Activated T-helper 1 cell treated with anti-CD3 and anti-CD28 coated beads, Interleukin-12 subunit alpha, Interleukin-12 subunit beta, Interleukin-2, Interleukin-4 antibody, amounts not matched to agents 30 ng/mL and 10 ng/mL and 1 ng/mL, durations not matched to agents 14 hours and 24 hours and 36 hours (primary cell): Measurements from ENCODE around the gene CCDC187. TPM values are rescaled to one million over a fixed set of nuclear protein-coding genes. Genes with fewer than 3 reads are reported as not detected.

ENCODE experiments used
- DNase-seq: peaks from one replicate; pipeline ENCODE4 v3.0.0; 2021; ENCODE audit warnings: low spot score
- H3K27ac Mint-ChIP-seq: one replicate; pipeline ENCODE4 v1.8.0; 2021; ENCODE audit warnings: mild to moderate bottlenecking, mixed read lengths
- H3K27me3 Mint-ChIP-seq: one replicate; pipeline ENCODE4 v1.8.0; 2022; ENCODE audit warnings: mild to moderate bottlenecking, moderate library complexity, mixed read lengths; ENCODE audit not compliant: insufficient read depth
- H3K36me3 Mint-ChIP-seq: one replicate; pipeline ENCODE4 v1.8.0; 2021; ENCODE audit warnings: low read depth, mixed read lengths
- H3K4me1 Mint-ChIP-seq: one replicate; pipeline ENCODE4 v1.8.0; 2021; ENCODE audit warnings: low read depth, mixed read lengths
- H3K4me3 Mint-ChIP-seq: one replicate; pipeline ENCODE4 v1.8.0; 2021; ENCODE audit warnings: mild to moderate bottlenecking, moderate library complexity, mixed read lengths
- H3K9me3 Mint-ChIP-seq: one replicate; pipeline ENCODE4 v1.8.0; 2021; ENCODE audit warnings: mixed read lengths
- intact Hi-C: fragments of 100-400 bp; cut with micrococcal nuclease; formaldehyde crosslinking; loops from one replicate; pipeline ENCODE4 v1.15.1; 2024
- total RNA-seq: library from RNA; stranded (reverse); gene quantifications from 2 replicates; pipeline ENCODE4 v1.2.3, GENCODE V29; 2022

The CCDC187 gene
- total RNA-seq, 1 donor from 2014 or later: not detected

DNA sequence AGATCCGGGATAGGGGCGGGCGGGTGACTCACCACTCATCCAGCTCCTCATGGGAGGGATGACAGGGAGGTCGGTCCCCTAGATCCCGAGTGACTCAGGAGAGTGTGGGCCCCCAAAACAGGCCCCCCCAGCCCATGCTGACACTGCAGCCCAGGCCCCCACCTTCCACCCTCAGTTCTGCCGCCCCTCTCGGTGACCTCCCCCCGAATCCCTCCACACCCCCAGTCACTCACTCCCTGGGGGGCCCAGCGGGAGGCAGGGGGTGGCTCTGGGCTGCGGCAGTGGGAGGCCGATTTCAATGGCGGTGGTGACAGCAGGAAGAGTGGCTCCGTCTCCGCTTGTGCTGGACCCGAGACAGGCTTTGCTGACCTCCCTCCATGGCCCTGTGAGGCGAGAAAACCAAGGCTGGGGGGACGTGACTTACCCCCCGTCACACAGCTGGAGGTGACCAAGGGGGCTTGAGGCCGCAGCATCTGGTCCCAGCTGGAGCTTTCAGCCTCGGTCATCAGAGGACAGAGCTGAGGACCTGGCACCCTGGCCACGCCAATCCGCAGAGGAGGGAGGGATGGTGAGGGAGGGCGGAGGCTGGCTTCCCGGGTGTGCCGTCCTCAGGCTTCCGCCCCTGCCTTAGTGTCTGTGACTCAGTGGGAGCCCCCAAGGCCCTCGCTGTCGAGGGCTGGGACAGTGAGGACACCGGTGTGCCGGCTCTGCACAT, 32.4 kb upstream of the CCDC187 start:
- H3K27me3 Mint-ChIP-seq: no peaks in the 10 kb centered on the region
- no peaks in the 10 kb centered on the region for H3K9me3 Mint-ChIP-seq
- H3K36me3 Mint-ChIP-seq: no peaks in the 10 kb centered on the region
- H3K4me3 Mint-ChIP-seq: no peak overlapping the region
- no peak overlapping the region for H3K27ac Mint-ChIP-seq
- intact Hi-C loops: no loop called here
- DNase-seq: no peak
- H3K4me1 Mint-ChIP-seq: no peaks in the 10 kb centered on the region

GRCh38 chr9:136335296-136336155, 31.6 kb upstream of the CCDC187 start:
- no peaks in the 10 kb centered on the region for H3K9me3 Mint-ChIP-seq
- no peak for DNase-seq
- no peaks in the 10 kb centered on the region for H3K27me3 Mint-ChIP-seq
- no peaks in the 10 kb centered on the region for H3K4me1 Mint-ChIP-seq
- H3K36me3 Mint-ChIP-seq: no peaks in the 10 kb centered on the region
- intact Hi-C loops: no loop called here
- no peak overlapping the region for H3K27ac Mint-ChIP-seq
- H3K4me3 Mint-ChIP-seq: no peak overlapping the region

GRCh38 chr9:136334541-136334940, 30.6 kb upstream of the CCDC187 start:
- DNase-seq: no peak
- Mint-ChIP-seq H3K9me3 (no peaks in the 10 kb centered on the region), H3K27ac (no peak overlapping the region), H3K4me1 (no peaks in the 10 kb centered on the region), H3K27me3 (no peaks in the 10 kb centered on the region), H3K4me3 (no peak overlapping the region), H3K36me3 (no peaks in the 10 kb centered on the region)
- intact Hi-C loops: no loop called here

DNA sequence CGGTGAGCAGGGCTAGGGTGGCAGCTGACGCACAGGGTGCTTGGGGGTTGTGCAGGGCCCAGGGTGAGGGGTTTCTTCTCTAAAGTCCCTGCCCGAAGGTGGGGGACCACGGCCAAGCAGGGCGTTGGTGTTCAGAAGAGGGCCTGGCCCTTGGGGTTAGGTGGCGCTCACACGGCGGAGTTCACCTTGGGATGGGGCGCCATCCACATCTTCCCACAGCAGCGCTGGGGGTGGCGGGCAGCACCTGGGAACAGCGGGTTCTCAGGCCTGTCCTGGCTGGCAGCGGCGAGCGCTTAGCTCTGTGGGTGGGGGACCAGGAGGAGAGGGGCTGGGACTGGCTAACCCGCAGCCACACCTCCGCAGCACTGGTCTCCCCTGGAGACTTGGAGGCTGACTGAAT, 29.6 kb upstream of the CCDC187 start:
- DNase-seq: no peak
- Mint-ChIP-seq H3K9me3 (no peaks in the 10 kb centered on the region), H3K27me3 (no peaks in the 10 kb centered on the region), H3K4me3 (no peak overlapping the region), H3K36me3 (no peaks in the 10 kb centered on the region), H3K27ac (no peak overlapping the region), H3K4me1 (no peaks in the 10 kb centered on the region)
- intact Hi-C loops: no loop called here

GRCh38 chr9:136333045-136333444, 29.2 kb upstream of the CCDC187 start:
- no peaks in the 10 kb centered on the region for H3K27me3 Mint-ChIP-seq
- H3K9me3 Mint-ChIP-seq: no peaks in the 10 kb centered on the region
- intact Hi-C loops: no loop called here
- no peaks in the 10 kb centered on the region for H3K4me1 Mint-ChIP-seq
- no peak for DNase-seq
- H3K36me3 Mint-ChIP-seq: no peaks in the 10 kb centered on the region
- no peak overlapping the region for H3K27ac Mint-ChIP-seq
- no peak overlapping the region for H3K4me3 Mint-ChIP-seq

GRCh38 chr9:136332482-136332983, 28.6 kb upstream of the CCDC187 start:
- intact Hi-C loops: no loop called here
- H3K4me1 Mint-ChIP-seq: no peaks in the 10 kb centered on the region
- H3K9me3 Mint-ChIP-seq: no peaks in the 10 kb centered on the region
- H3K4me3 Mint-ChIP-seq: no peak overlapping the region
- no peaks in the 10 kb centered on the region for H3K36me3 Mint-ChIP-seq
- no peak for DNase-seq
- H3K27me3 Mint-ChIP-seq: no peaks in the 10 kb centered on the region
- no peak overlapping the region for H3K27ac Mint-ChIP-seq

- no peak overlapping the region for H3K27ac Mint-ChIP-seq
- H3K4me1 Mint-ChIP-seq: no peaks in the 10 kb centered on the region
- H3K36me3 Mint-ChIP-seq: no peaks in the 10 kb centered on the region
- H3K27me3 Mint-ChIP-seq: no peaks in the 10 kb centered on the region
- no peak overlapping the region for H3K4me3 Mint-ChIP-seq
- no peaks in the 10 kb centered on the region for H3K9me3 Mint-ChIP-seq
- intact Hi-C loops: no loop called here
- no peak for DNase-seq
Observed at GRCh38 chr9:136331556-136332481, 27.9 kb upstream of the CCDC187 start.

- Mint-ChIP-seq H3K4me3 (no peak overlapping the region), H3K9me3 (no peaks in the 10 kb centered on the region)
- intact Hi-C loops: no loop called here
Observed at GRCh38 chr9:136331030-136331429, 27.1 kb upstream of the CCDC187 start.

DNA sequence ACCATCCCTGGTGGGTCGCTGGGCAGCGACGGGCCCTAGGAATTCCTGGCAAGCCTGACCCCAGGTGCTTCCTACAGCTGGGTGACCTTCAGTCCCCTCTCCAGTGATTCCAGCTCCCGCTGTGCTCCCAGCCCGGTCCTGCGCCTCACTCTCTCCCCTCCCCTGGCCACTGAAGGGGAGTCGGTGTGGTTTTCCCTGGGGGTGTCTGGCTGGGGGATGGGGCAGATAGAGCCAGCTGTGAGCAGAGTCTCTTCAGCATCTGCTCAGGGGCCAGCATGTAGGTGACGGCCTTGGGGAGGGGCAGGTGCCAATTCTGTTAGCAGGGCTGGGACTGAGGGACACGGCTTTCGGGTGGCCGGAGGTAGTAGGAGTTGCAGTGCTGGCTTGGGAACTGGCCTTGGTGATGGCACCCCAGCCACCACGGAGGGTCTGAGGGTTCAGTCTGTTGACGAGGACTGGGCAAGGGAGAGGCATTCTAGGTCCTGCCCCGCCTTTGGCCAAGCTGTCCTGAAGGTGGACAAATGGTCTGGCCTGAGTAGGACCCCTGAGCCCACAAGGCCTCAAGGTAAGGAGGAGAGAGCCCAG, 26.6 kb upstream of the CCDC187 start:
- Mint-ChIP-seq H3K27me3 (no peaks in the 10 kb centered on the region), H3K27ac (no peak overlapping the region), H3K36me3 (no peaks in the 10 kb centered on the region), H3K4me1 (no peaks in the 10 kb centered on the region), H3K4me3 (no peak overlapping the region), H3K9me3 (no peaks in the 10 kb centered on the region)
- no peak for DNase-seq
- intact Hi-C loops: no loop called here

More at GRCh38 chr9:136331030-136331429, 27.1 kb upstream of the CCDC187 start:
- no peaks in the 10 kb centered on the region for H3K4me1 Mint-ChIP-seq
- no peak for DNase-seq
- no peaks in the 10 kb centered on the region for H3K36me3 Mint-ChIP-seq
- H3K27me3 Mint-ChIP-seq: no peaks in the 10 kb centered on the region
- H3K27ac Mint-ChIP-seq: no peak overlapping the region

- no peak for DNase-seq
- Mint-ChIP-seq H3K9me3 (no peaks in the 10 kb centered on the region), H3K4me1 (no peaks in the 10 kb centered on the region), H3K36me3 (no peaks in the 10 kb centered on the region), H3K4me3 (no peak overlapping the region), H3K27me3 (no peaks in the 10 kb centered on the region), H3K27ac (no peak overlapping the region)
- intact Hi-C loops: no loop called here
Observed at GRCh38 chr9:136329636-136330405, 25.9 kb upstream of the CCDC187 start.

DNA sequence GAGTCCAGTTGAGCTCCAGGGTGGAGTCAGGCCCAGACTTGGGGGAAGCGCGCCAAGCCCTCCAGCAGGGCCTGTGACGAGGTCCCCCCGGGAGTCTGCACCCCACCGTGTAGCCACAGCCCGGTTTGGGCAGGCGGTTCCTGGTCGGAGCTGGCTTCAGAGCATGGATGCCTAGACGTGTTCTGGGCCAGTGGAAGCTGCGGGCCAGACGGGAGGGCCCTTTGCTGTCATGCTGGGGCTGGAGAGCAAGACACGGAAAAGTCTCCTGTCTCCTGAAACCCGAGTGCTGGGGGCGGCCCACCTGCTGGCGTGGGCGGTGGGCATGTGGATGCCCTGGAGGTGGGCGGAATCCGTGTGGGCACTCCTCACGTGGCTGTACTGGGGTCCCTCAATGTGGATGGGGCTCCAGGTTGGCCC, 25.3 kb upstream of the CCDC187 start:
- H3K27me3 Mint-ChIP-seq: no peaks in the 10 kb centered on the region
- H3K4me1 Mint-ChIP-seq: no peaks in the 10 kb centered on the region
- no peak overlapping the region for H3K27ac Mint-ChIP-seq
- H3K4me3 Mint-ChIP-seq: peak overlapping the region; percentile 61
- H3K36me3 Mint-ChIP-seq: no peaks in the 10 kb centered on the region
- intact Hi-C loops: no loop called here
- no peak for DNase-seq
- no peaks in the 10 kb centered on the region for H3K9me3 Mint-ChIP-seq

GRCh38 chr9:136328622-136329041, 24.7 kb upstream of the CCDC187 start:
- peak overlapping the region; percentile 61 for H3K4me3 Mint-ChIP-seq
- intact Hi-C loops: no loop called here
- H3K36me3 Mint-ChIP-seq: no peaks in the 10 kb centered on the region
- no peak overlapping the region for H3K27ac Mint-ChIP-seq
- no peak for DNase-seq
- H3K27me3 Mint-ChIP-seq: no peaks in the 10 kb centered on the region
- H3K4me1 Mint-ChIP-seq: no peaks in the 10 kb centered on the region
- no peaks in the 10 kb centered on the region for H3K9me3 Mint-ChIP-seq
